Left lung (tissue), 10 donors: ENCODE results near the gene SLC34A1. TPM values are rescaled to one million over a fixed set of nuclear protein-coding genes. Genes with fewer than 3 reads are reported as not detected.
A peak's percentile ranks its signal among the peaks of the same experiment; 100 is the strongest.
"Not testable (repeated sequence)": the region's sequence is repeated elsewhere in the genome, so short reads cannot be mapped to it uniquely, and the experiment has no call there.

Source experiments
- ATAC-seq: fragments of 200-7000 bp; cut with Tn5 transposase; one replicate; pipeline ENCODE4 v1.9.1; 2020; ENCODE audit warnings: moderate library complexity
- DNase-seq, 4 donors: peaks; one replicate each; pipeline ENCODE4 v3.0.0-alpha.2; 2013 to 2020
- H3K27ac ChIP-seq, 2 donors: fragments of 200-600 bp; sonication (generic) in 1 of 2; one replicate each; pipeline versions ENCODE4 v1.5.0 to v1.8.0; 2020 to 2021
- H3K27me3 ChIP-seq, 2 donors: fragments of 200-600 bp; sonication (generic) in 1 of 2; one replicate each; pipeline versions ENCODE4 v1.5.0 to v1.8.0; 2020 to 2021
- H3K36me3 ChIP-seq, 2 donors: fragments of 200-600 bp; sonication (generic) in 1 of 2; one replicate each; pipeline versions ENCODE4 v1.5.0 to v1.8.0; 2020 to 2021
- H3K4me1 ChIP-seq, 2 donors: fragments of 200-600 bp; one replicate each; pipeline ENCODE4 v1.8.0; 2021
- H3K4me3 ChIP-seq, 2 donors: fragments of 200-600 bp; sonication (generic) in 1 of 2; one replicate each; pipeline versions ENCODE4 v1.5.0 to v1.8.0; 2020 to 2021; ENCODE audit warnings: mild to moderate bottlenecking in 1 of 2
- H3K9me3 ChIP-seq, 2 donors: fragments of 200-600 bp; sonication (generic) in 1 of 2; one replicate each; pipeline versions ENCODE4 v1.5.0 to v1.8.0; 2020 to 2021
- CTCF ChIP-seq, 2 donors: fragments of 200-600 bp; sonication (generic) in 1 of 2; IDR thresholded peaks; one replicate each; pipeline versions ENCODE4 v1.5.0 to v1.8.0; 2021; ENCODE audit warnings: antibody characterized with exemption in 2 of 2
- intact Hi-C, 2 donors: fragments of 100-400 bp; cut with DNase I; formaldehyde crosslinking; loops; one replicate each; pipeline versions ENCODE4 v1.11.2 to v1.14.2; 2022
- polyA plus RNA-seq, 6 donors: library from polyadenylated mRNA; unstranded; fragments of 120-200 nt; gene quantifications; one replicate each; pipeline ENCODE4 v1.2.1, GENCODE V29; 2013; ENCODE audit not compliant: insufficient read length in 6 of 6
- total RNA-seq, 2 donors: library from RNA; stranded (reverse); fragmentation: NEBNext Ultra II Directional; extraction: Animal tissue kit (Norgen Biotek cat#: 25700); gene quantifications; one replicate each; pipeline ENCODE4 v1.2.1, GENCODE V29; 2021
- donor health status: DM: no; HTN: yes; CAD: no.
- donor health status: DM: no; HTN: no; CAD: no.

SLC34A1 gene
- total and polyA plus RNA-seq, 8 donors: 0.18 to 1.7 (median 0.36) TPM; not detected in 3

GRCh38 chr5:177419046-177419445 is 34.8 kb downstream of the SLC34A1 start:
- no peaks in the 10 kb centered on the region for H3K27me3 ChIP-seq
- DNase-seq (peak in 1 of 4 donors; percentile 72), ATAC-seq (no peak)
- no peak for TF ChIP-seq CTCF (IDR thresholded peaks at IDR 0.05)
- no peaks in the 10 kb centered on the region for H3K9me3 ChIP-seq
- no peaks in the 10 kb centered on the region for H3K36me3 ChIP-seq
- H3K4me1 ChIP-seq: peaks cover 0 to 37% of the 10 kb centered on the region in 2 donors
- H3K4me3 ChIP-seq: no peak overlapping the region
- H3K27ac ChIP-seq: no peak overlapping the region
- intact Hi-C loops: no loop called here

GRCh38 chr5:177420472-177420871 is 36.2 kb downstream of the SLC34A1 start:
- H3K27ac ChIP-seq, H3K4me3 ChIP-seq, H3K9me3 ChIP-seq, H3K27me3 ChIP-seq, H3K36me3 ChIP-seq, ATAC-seq, DNase-seq, intact Hi-C loops: not testable (repeated sequence)
- peaks cover 4 to 42% of the 10 kb centered on the region in 2 donors for H3K4me1 ChIP-seq

- no peak for TF ChIP-seq CTCF (IDR thresholded peaks at IDR 0.05)
- no peak for ATAC-seq
Observed at GRCh38 chr5:177421062-177421798, 37.0 kb downstream of the SLC34A1 start.

GRCh38 chr5:177423671-177424070 is 39.4 kb downstream of the SLC34A1 start:
- no peaks in the 10 kb centered on the region for H3K27me3 ChIP-seq
- no peak overlapping the region for H3K4me3 ChIP-seq
- no peak for TF ChIP-seq CTCF (IDR thresholded peaks at IDR 0.05)
- ATAC-seq: no peak
- H3K27ac ChIP-seq: no peak overlapping the region
- H3K36me3 ChIP-seq: no peaks in the 10 kb centered on the region
- H3K9me3 ChIP-seq: no peaks in the 10 kb centered on the region
- H3K4me1 ChIP-seq: peaks cover 12 to 40% of the 10 kb centered on the region in 2 donors
- intact Hi-C loops: no loop called here
- DNase-seq: no peak

More at GRCh38 chr5:177421062-177421798, 37.0 kb downstream of the SLC34A1 start:
- Histone ChIP-seq H3K4me1 (peaks cover 6 to 37% of the 10 kb centered on the region in 2 donors), H3K27ac (no peak overlapping the region), H3K27me3 (no peaks in the 10 kb centered on the region), H3K9me3 (no peaks in the 10 kb centered on the region), H3K36me3 (no peaks in the 10 kb centered on the region), H3K4me3 (no peak overlapping the region)
- DNase-seq: no peak
- intact Hi-C loops: no loop called here

- H3K4me3 ChIP-seq: peak overlapping the region; percentile 42 to 91
- peaks cover 12 to 42% of the 10 kb centered on the region in 2 donors for H3K4me1 ChIP-seq
- intact Hi-C loops: no loop called here
- peak overlapping the region; percentile 93 to 96 for H3K27ac ChIP-seq
- H3K36me3 ChIP-seq: peaks cover 0 to 3% of the 10 kb centered on the region in 2 donors
- ATAC-seq: no peak
- H3K9me3 ChIP-seq: no peaks in the 10 kb centered on the region
- DNase-seq: no peak
- H3K27me3 ChIP-seq: no peaks in the 10 kb centered on the region
- TF ChIP-seq CTCF (IDR thresholded peaks at IDR 0.05): no peak
Observed at GRCh38 chr5:177425196-177425800, 41.1 kb downstream of the SLC34A1 start.
